HCT116 (cell line): ENCODE measurements around the gene UNC5C. TPM values are rescaled to one million over a fixed set of nuclear protein-coding genes. Genes with fewer than 3 reads are reported as not detected.

Source experiments
- ATAC-seq: fragments of 200-7000 bp; cut with Tn5 transposase; 2 replicates; pipeline ENCODE4 v1.9.1; 2020; ENCODE audit warnings: mild to moderate bottlenecking, moderate library complexity
- BruUV-seq: library from RNA; stranded (reverse); fragments of 400-500 nt; replicated peaks from 2 replicates; lab custom pipeline; 2021; lab: Mats Ljungman, UMichigan
- CTCF ChIA-PET: fragments of 300-600 bp; sonication (Branson Sonifier 250); formaldehyde crosslinking; loops from one replicate; lab custom pipeline; 2021; ENCODE audit warnings: antibody characterized with exemption; lab: Charles Lee
- POLR2A ChIA-PET: fragments of 300-600, 350-600 bp; sonication (Branson Sonifier 250); formaldehyde crosslinking; loops from one replicate; lab custom pipeline; 2021; ENCODE audit warnings: antibody characterized with exemption; lab: Charles Lee
- RAD21 ChIA-PET, 2 experiments: fragments of 300-600 bp; sonication (Branson Sonifier 250); formaldehyde crosslinking; loops; one replicate each; lab custom pipeline; 2023; ENCODE audit warnings: low total read pairs in 2 of 2; ENCODE audit not compliant: uncharacterized antibody in 2 of 2, unreplicated experiment in 2 of 2, low non-redundant PET in 1 of 2; lab: Charles Lee
- DNase-seq: peaks from one replicate; pipeline ENCODE4 v3.0.0-alpha.2; 2010; ENCODE audit warnings: low read depth, low spot score
- H2AFZ ChIP-seq: fragments of 200-600 bp; shearing (Covaris generic), sonication (generic); 2 replicates; pipeline ENCODE4 v1.6.1; 2017; ENCODE audit warnings: low read depth, mixed run types, mixed read lengths, antibody characterized with exemption, low read length; ENCODE audit not compliant: poor library complexity, severe bottlenecking
- H3K27ac ChIP-seq: 2 replicates; pipeline ENCODE4 v1.5.1; 2012; ENCODE audit warnings: low read depth, low read length
- H3K27me3 ChIP-seq: fragments of 200-600 bp; sonication (generic); 2 replicates; pipeline ENCODE4 v1.6.1; 2016; ENCODE audit warnings: mixed run types, low read length, mixed read lengths; ENCODE audit not compliant: insufficient read depth
- H3K36me3 ChIP-seq, 2 experiments: fragments of 200-500 bp in 1 of 2; fragments of 200-600 bp in 1 of 2; sonication (Bioruptor generic) in 1 of 2; sonication (generic) in 1 of 2; 2 replicates each; pipeline versions ENCODE4 v1.5.1 to v1.6.1; 2014 to 2016; ENCODE audit warnings: low read length in 2 of 2, inconsistent platforms in 1 of 2, mixed read lengths in 1 of 2, mixed run types in 1 of 2; ENCODE audit not compliant: insufficient read depth in 2 of 2, control insufficient read depth in 1 of 2
- H3K4me1 ChIP-seq, 2 experiments: fragments of 200-600 bp in 1 of 2; sonication (generic) in 1 of 2; 2 replicates each; pipeline versions ENCODE4 v1.5.1 to v1.6.1; 2012 to 2017; ENCODE audit warnings: low read length in 2 of 2, inconsistent platforms in 1 of 2, mild to moderate bottlenecking in 1 of 2, mixed read lengths in 1 of 2, mixed run types in 1 of 2, moderate library complexity in 1 of 2; ENCODE audit not compliant: insufficient read depth in 2 of 2, control insufficient read depth in 1 of 2
- H3K4me2 ChIP-seq: fragments of 200-600 bp; sonication (generic); 2 replicates; pipeline ENCODE4 v1.6.1; 2017; ENCODE audit warnings: mixed run types, low read length, mixed read lengths
- H3K4me3 ChIP-seq, 2 experiments: fragments of 200-600 bp in 1 of 2; sonication (generic) in 1 of 2; replicated peaks in 1 of 2; 2 replicates each; pipeline ENCODE4 v1.5.1; 2011 to 2016; ENCODE audit warnings: low read length in 2 of 2, control low read depth in 1 of 2, low read depth in 1 of 2, mild to moderate bottlenecking in 1 of 2, mixed read lengths in 1 of 2, mixed run types in 1 of 2
- H3K79me2 ChIP-seq: fragments of 200-600 bp; sonication (generic); 2 replicates; pipeline ENCODE4 v1.6.1; 2017; ENCODE audit warnings: mild to moderate bottlenecking, mixed run types, low read length, moderate library complexity, mixed read lengths; ENCODE audit not compliant: insufficient read depth
- H3K9ac ChIP-seq: fragments of 200-600 bp; sonication (generic); 2 replicates; pipeline ENCODE4 v1.6.1; 2016; ENCODE audit warnings: low read length, mixed read lengths
- H3K9me2 ChIP-seq: fragments of 200-600 bp; sonication (generic), shearing (Covaris generic); 2 replicates; pipeline ENCODE4 v1.6.1; 2017; ENCODE audit warnings: mixed run types, mild to moderate bottlenecking, moderate library complexity; ENCODE audit not compliant: insufficient read depth
- H3K9me3 ChIP-seq, 2 experiments: fragments of 200-500 bp in 1 of 2; fragments of 200-600 bp in 1 of 2; sonication (Bioruptor generic) in 1 of 2; sonication (generic) in 1 of 2; 2 replicates each; pipeline ENCODE4 v1.6.1; 2014 to 2017; ENCODE audit warnings: low read length in 2 of 2, mixed read lengths in 2 of 2, inconsistent platforms in 1 of 2, low read depth in 1 of 2, mild to moderate bottlenecking in 1 of 2, mixed run types in 1 of 2, moderate library complexity in 1 of 2; ENCODE audit not compliant: control insufficient read depth in 1 of 2, insufficient read depth in 1 of 2
- H4K20me1 ChIP-seq: fragments of 200-600 bp; sonication (generic), shearing (Covaris generic); 2 replicates; pipeline ENCODE4 v1.6.1; 2017; ENCODE audit warnings: mixed run types, mild to moderate bottlenecking, moderate library complexity; ENCODE audit not compliant: insufficient read depth
- CEBPB ChIP-seq: IDR thresholded peaks from 2 replicates; pipeline ENCODE4 v1.6.1; 2012; ENCODE audit warnings: low read depth
- EGR1 ChIP-seq: IDR thresholded peaks from 2 replicates; pipeline ENCODE4 v1.6.1; 2012; ENCODE audit warnings: low read depth
- JUND ChIP-seq: IDR thresholded peaks from 2 replicates; pipeline ENCODE4 v1.6.1; 2012
- POLR2AphosphoS5 ChIP-seq: IDR thresholded peaks from 2 replicates; pipeline ENCODE4 v1.6.1; 2011; ENCODE audit warnings: mild to moderate bottlenecking, low read depth, low read length, moderate library complexity
- SIN3A ChIP-seq: IDR thresholded peaks from 2 replicates; pipeline ENCODE4 v1.6.1; 2012; ENCODE audit warnings: low read depth
- SP1 ChIP-seq: IDR thresholded peaks from 2 replicates; pipeline ENCODE4 v1.6.1; 2012; ENCODE audit warnings: low read depth
- SRF ChIP-seq: IDR thresholded peaks from 2 replicates; pipeline ENCODE4 v1.6.1; 2012; ENCODE audit warnings: low read depth
- TCF7L2 ChIP-seq: IDR thresholded peaks from 2 replicates; pipeline ENCODE4 v1.7.0; 2011; ENCODE audit warnings: borderline replicate concordance, inconsistent platforms; ENCODE audit not compliant: insufficient read depth, insufficient read length; ENCODE audit errors: extremely low read depth
- YY1 ChIP-seq: IDR thresholded peaks from 2 replicates; pipeline ENCODE4 v1.6.1; 2011; ENCODE audit warnings: low read length, low read depth, moderate library complexity, mild to moderate bottlenecking; ENCODE audit not compliant: insufficient replicate concordance; ENCODE audit errors: extremely low read depth
- ZNF274 ChIP-seq: fragments of 200-500 bp; sonication (Bioruptor generic); IDR thresholded peaks from 2 replicates; pipeline ENCODE4 v1.6.1; 2014; ENCODE audit warnings: mild to moderate bottlenecking, low read depth, low read length, inconsistent platforms
- intact Hi-C: fragments of 100-400 bp; cut with micrococcal nuclease; formaldehyde crosslinking; loops from 2 replicates; pipeline ENCODE4 v1.10.0; 2022
- total RNA-seq: library from RNA; stranded (reverse); gene quantifications from one replicate; pipeline ENCODE4 v1.2.1, GENCODE V29; 2021; ENCODE audit not compliant: unreplicated experiment
- TF ChIP-seq, protein P1 (sequence below), 3 experiments: fragments of 200-600 bp in 1 of 3; sonication (generic) in 1 of 3; IDR thresholded peaks in 2 of 3; conservative IDR thresholded peaks in 1 of 3; 2 replicates each; pipeline ENCODE4 v1.5.1; 2012 to 2017; ENCODE audit warnings: low read depth in 2 of 3, low read length in 2 of 3, antibody characterized with exemption in 1 of 3, borderline replicate concordance in 1 of 3, control low read depth in 1 of 3, mild to moderate bottlenecking in 1 of 3, mixed read lengths in 1 of 3, mixed run types in 1 of 3, moderate library complexity in 1 of 3; ENCODE audit not compliant: insufficient read depth in 1 of 3

Gene UNC5C
- total RNA-seq, 1 experiment from 2014 or later = not detected

DNA sequence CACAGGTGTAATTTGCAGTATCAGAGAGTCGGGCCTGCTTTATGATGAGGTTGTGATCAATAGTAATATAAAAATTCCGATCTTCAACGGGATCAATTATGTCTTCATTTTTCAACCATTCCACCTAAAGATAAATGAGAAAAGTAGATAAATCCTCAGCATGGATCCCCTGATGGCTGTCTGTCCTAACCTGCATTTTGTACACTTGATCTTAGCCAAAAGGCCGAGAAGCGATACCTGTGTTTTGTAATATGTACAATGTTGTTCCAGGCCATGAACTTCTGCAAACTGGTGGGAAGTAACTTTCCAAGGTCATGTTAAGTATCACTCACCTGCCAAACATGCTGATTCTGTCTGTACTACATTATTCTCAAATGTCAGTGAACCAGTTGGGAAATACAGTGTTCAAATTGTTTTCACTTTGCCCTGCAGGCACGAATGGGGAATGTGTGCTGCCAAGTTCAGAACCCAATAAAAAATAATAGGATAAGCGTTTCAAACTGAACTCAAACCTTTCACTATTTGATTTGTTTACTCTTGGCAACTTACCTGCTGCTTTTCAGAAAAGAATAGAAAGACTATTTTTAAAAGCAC lies 298.1 kb downstream of the UNC5C start (continued):
- TF ChIP-seq SIN3A (no peak), JUND (no peak), YY1 (no peak), TCF7L2 (no peak)
- TF ChIP-seq, protein P1, sequence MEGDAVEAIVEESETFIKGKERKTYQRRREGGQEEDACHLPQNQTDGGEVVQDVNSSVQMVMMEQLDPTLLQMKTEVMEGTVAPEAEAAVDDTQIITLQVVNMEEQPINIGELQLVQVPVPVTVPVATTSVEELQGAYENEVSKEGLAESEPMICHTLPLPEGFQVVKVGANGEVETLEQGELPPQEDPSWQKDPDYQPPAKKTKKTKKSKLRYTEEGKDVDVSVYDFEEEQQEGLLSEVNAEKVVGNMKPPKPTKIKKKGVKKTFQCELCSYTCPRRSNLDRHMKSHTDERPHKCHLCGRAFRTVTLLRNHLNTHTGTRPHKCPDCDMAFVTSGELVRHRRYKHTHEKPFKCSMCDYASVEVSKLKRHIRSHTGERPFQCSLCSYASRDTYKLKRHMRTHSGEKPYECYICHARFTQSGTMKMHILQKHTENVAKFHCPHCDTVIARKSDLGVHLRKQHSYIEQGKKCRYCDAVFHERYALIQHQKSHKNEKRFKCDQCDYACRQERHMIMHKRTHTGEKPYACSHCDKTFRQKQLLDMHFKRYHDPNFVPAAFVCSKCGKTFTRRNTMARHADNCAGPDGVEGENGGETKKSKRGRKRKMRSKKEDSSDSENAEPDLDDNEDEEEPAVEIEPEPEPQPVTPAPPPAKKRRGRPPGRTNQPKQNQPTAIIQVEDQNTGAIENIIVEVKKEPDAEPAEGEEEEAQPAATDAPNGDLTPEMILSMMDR (IDR thresholded peaks at IDR 0.05 in 2 of 3, conservative IDR thresholded peaks at IDR 0.05 in 1 of 3; ENCODE audit: borderline replicate concordance in 1 of 3, insufficient read depth in 1 of 3, low read depth in 2 of 3, low read length in 2 of 3) = no peak
- TF ChIP-seq, all 23 proteins: peak for 0

DNA sequence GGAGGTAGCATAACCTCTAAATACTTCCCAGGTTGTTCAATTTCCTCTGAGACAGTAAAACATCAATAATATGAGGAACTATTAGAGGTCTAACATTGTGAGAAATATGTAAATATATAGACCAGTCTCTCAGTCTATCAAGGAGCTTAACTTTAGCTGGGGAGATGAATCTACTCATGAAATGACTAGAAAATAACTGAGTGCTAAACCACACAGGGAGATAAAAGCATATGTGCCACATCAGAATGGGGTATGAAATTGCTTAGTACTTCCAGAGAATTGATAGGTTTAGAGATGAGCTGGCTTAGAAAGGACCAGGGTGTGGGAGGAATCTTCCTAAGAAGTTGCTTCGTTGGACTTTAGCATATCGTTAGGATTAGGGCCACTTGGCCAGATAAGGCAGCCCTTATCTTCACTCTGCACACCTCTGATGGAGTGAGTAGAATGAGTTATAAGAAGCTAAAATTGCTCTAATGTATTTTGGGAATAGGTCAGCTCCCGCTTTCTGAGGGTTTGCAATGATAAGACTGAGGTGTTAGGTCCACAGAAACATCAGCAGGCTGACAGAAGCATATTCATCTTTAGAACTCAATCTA lies 299.2 kb downstream of the UNC5C start:
- no TSS peak for BruUV-seq
- POLR2A ChIA-PET = no interaction called here

More for the DNA sequence above, 299.2 kb downstream of the UNC5C start:
- RAD21 ChIA-PET = no interaction called here
- H3K4me2 ChIP-seq = no peak overlapping the region
- no peaks in the 10 kb centered on the region for H3K27me3 ChIP-seq
- DNase-seq = no peak
- no peaks in the 10 kb centered on the region for H3K4me1 ChIP-seq
- no peak for ATAC-seq
- intact Hi-C loops = no loop called here
- no peaks in the 10 kb centered on the region for H3K79me2 ChIP-seq
- no peak overlapping the region for H3K27ac ChIP-seq
- no peak for TF ChIP-seq SP1
- no peak for TF ChIP-seq SIN3A
- TF ChIP-seq POLR2AphosphoS5 = no peak
- no peak for TF ChIP-seq EGR1
- no peak for TF ChIP-seq CEBPB
- TF ChIP-seq ZNF274 = no peak
- TF ChIP-seq SRF = no peak
- TF ChIP-seq, all 23 proteins: peak for 0
- CTCF ChIA-PET = no interaction called here
- no peak overlapping the region for H2AFZ ChIP-seq
- H3K4me3 ChIP-seq = no peak overlapping the region
- H4K20me1 ChIP-seq = no peaks in the 10 kb centered on the region
- no peaks in the 10 kb centered on the region for H3K9me2 ChIP-seq
- no peak overlapping the region for H3K9ac ChIP-seq
- no peaks in the 10 kb centered on the region for H3K9me3 ChIP-seq
- H3K36me3 ChIP-seq = no peaks in the 10 kb centered on the region
